OCI-LY7 (cell line): Measurements from ENCODE around the gene EPS8L3. TPM values are rescaled to one million over a fixed set of nuclear protein-coding genes. Genes with fewer than 3 reads are reported as not detected.

ENCODE experiments used
- BruUV-seq: library from RNA; stranded (reverse); fragments of 400-500 nt; replicated peaks from 2 replicates; lab custom pipeline; 2021; lab: Mats Ljungman, UMichigan
- CTCF ChIA-PET: fragments of 300-600 bp; sonication (Branson Sonifier 250); formaldehyde crosslinking; loops from one replicate; lab custom pipeline; 2022; ENCODE audit warnings: antibody characterized with exemption; ENCODE audit not compliant: unreplicated experiment; lab: Charles Lee
- POLR2A ChIA-PET: fragments of 300-600 bp; sonication (Branson Sonifier 250); formaldehyde crosslinking; loops from one replicate; lab custom pipeline; 2022; ENCODE audit warnings: antibody characterized with exemption; lab: Charles Lee
- DNase-seq: peaks from one replicate; pipeline ENCODE4 v3.0.0-alpha.2; 2015; ENCODE audit warnings: low spot score
- H2AFZ ChIP-seq: fragments of 200-600 bp; sonication (generic), shearing (Covaris generic); 2 replicates; pipeline ENCODE4 v1.6.1; 2014; ENCODE audit warnings: mild to moderate bottlenecking, antibody characterized with exemption, low read length, moderate library complexity
- H3K27ac ChIP-seq: fragments of 200-600 bp; sonication (generic); 2 replicates; pipeline ENCODE4 v1.5.1; 2014; ENCODE audit warnings: mixed run types, low read depth, mild to moderate bottlenecking, moderate library complexity, low read length, inconsistent platforms; ENCODE audit not compliant: poor library complexity, severe bottlenecking
- H3K36me3 ChIP-seq: fragments of 200-600 bp; sonication (generic); 2 replicates; pipeline ENCODE4 v1.6.1; 2014; ENCODE audit warnings: mild to moderate bottlenecking, antibody characterized with exemption, low read length, moderate library complexity, mixed read lengths; ENCODE audit not compliant: insufficient read depth
- H3K4me1 ChIP-seq: fragments of 200-600 bp; sonication (generic); 2 replicates; pipeline ENCODE4 v1.5.1; 2014; ENCODE audit warnings: mild to moderate bottlenecking, low read length; ENCODE audit not compliant: insufficient read depth, poor library complexity, severe bottlenecking
- H3K4me2 ChIP-seq: fragments of 200-600 bp; sonication (generic); 2 replicates; pipeline ENCODE4 v1.6.1; 2014; ENCODE audit warnings: mild to moderate bottlenecking, low read length
- H3K4me3 ChIP-seq: fragments of 200-600 bp; sonication (generic); 2 replicates; pipeline ENCODE4 v1.5.1; 2014; ENCODE audit warnings: mild to moderate bottlenecking, low read depth, low read length; ENCODE audit not compliant: poor library complexity, severe bottlenecking
- H3K79me2 ChIP-seq: fragments of 200-600 bp; sonication (generic); 2 replicates; pipeline ENCODE4 v1.6.1; 2016; ENCODE audit warnings: low read depth, mild to moderate bottlenecking, low read length, moderate library complexity, mixed read lengths; ENCODE audit not compliant: insufficient read depth
- H3K9me2 ChIP-seq: fragments of 200-600 bp; sonication (generic); 2 replicates; pipeline ENCODE4 v1.6.1; 2016; ENCODE audit warnings: mild to moderate bottlenecking, low read length, mixed read lengths; ENCODE audit not compliant: insufficient read depth
- H3K9me3 ChIP-seq: fragments of 200-600 bp; sonication (generic); 2 replicates; pipeline ENCODE4 v1.6.1; 2014; ENCODE audit warnings: mild to moderate bottlenecking, mixed run types, low read length, mixed read lengths
- H4K20me1 ChIP-seq: fragments of 200-600 bp; sonication (generic); 2 replicates; pipeline ENCODE4 v1.6.1; 2014; ENCODE audit warnings: mild to moderate bottlenecking, antibody characterized with exemption, low read length, moderate library complexity, mixed read lengths; ENCODE audit not compliant: insufficient read depth
- EZH2phosphoT487 ChIP-seq: fragments of 200-600 bp; sonication (generic); IDR thresholded peaks from 2 replicates; pipeline ENCODE4 v1.6.1; 2018; ENCODE audit warnings: low read depth, borderline replicate concordance, mild to moderate bottlenecking, mixed run types, antibody characterized with exemption, low read length, moderate library complexity, mixed read lengths
- intact Hi-C: fragments of 100-400 bp; cut with micrococcal nuclease; formaldehyde crosslinking; loops from one replicate; pipeline ENCODE4 v1.10.0; 2022; ENCODE audit not compliant: unreplicated experiment
- total RNA-seq, 2 experiments: library from RNA; depleted of rRNA in 1 of 2; stranded (reverse); fragments of >200 nt in 1 of 2; shearing (Covaris generic) in 1 of 2; gene quantifications; 2 replicates each; pipeline ENCODE4 v1.2.3, GENCODE V29; 2014 to 2022
- TF ChIP-seq, protein P1 (sequence below): fragments of 200-600 bp; sonication (generic); conservative IDR thresholded peaks from 2 replicates; pipeline ENCODE4 v1.5.1; 2014; ENCODE audit warnings: mild to moderate bottlenecking, antibody characterized with exemption, low read length, moderate library complexity, mixed read lengths

Gene EPS8L3
- total RNA-seq, 2 experiments from 2014 or later: not detected

DNA sequence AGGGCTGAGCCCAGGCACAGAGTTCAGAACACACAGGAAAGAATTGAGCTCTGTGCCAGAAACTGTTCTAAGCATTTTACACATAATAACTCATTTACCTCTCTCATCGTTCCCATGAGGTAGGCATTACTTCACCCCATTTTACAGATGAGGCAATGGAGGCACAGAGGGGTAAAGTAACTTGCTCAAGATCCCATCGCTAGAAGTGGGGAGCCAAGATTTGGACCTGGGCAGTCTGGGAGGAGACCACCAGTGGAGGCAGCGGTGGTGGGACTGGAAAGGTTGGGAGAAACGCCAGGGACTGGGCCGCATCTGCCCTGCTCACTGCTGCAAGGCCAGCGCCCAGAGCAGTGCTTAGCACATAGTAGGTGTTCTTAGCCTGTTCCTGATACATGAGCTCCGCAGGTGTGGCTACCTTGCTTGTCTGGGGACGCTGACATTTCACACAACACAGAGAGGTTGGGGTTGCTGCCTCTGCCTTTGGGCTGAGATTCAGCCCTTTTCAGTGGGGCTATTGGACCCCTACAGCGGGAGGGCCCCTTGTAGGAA lies 27.8 kb upstream of the EPS8L3 start:
- no peaks in the 10 kb centered on the region for H3K4me1 ChIP-seq
- BruUV-seq: no TSS peak
- no peak overlapping the region for H3K27ac ChIP-seq

DNA sequence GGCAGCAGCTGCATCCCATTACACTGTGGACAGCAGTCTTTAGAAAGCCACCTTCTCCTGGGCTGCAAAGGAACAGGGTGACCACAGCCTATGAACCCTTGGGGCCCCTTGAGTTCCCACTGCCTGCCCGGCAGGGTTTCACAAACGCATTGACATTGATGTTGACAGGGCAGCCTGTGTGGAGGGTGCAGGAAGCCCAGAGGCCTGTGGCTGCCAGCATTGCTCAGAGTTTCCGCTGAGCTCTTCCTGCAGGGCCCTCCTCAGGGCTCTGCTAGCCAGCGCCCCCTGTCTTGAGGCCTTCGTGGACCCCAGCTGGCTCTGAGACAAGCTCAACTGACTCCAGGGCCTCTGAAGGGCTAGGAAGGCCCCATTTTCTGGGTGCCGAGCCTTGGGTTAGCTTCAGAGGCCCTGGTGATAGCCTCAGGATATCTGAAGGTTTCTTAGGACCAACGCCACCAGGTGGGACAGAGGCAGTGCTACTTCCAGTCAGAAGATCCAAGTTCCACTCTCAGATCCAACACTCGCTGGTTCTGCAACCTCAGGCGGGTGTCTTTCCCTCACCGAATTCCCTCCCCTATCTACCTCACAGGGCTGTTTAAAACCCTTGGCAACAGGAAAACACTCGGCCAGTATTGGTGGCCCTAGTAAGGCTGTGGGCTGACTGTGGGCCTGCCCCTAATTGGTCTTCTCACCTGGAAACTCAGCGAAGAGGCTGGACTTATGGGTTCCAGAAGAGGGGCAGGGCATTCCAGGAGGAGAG lies 27.2 kb upstream of the EPS8L3 start:
- Histone ChIP-seq H2AFZ (no peak overlapping the region), H3K79me2 (no peaks in the 10 kb centered on the region), H3K36me3 (no peaks in the 10 kb centered on the region), H4K20me1 (no peaks in the 10 kb centered on the region), H3K4me2 (no peak overlapping the region), H3K4me3 (no peak overlapping the region), H3K4me1 (no peaks in the 10 kb centered on the region), H3K27ac (no peak overlapping the region), H3K9me3 (no peaks in the 10 kb centered on the region), H3K9me2 (no peaks in the 10 kb centered on the region)
- peak; percentile 71 for DNase-seq
- CTCF ChIA-PET: interaction anchor here (1.3 kb wide), 1 partner anchor 193 kb away, joined by 3 read pairs; no protein-coding TSS in a partner anchor
- BruUV-seq: no TSS peak
- intact Hi-C loops: no loop called here
- POLR2A ChIA-PET: interaction anchor here (0.6 to 0.7 kb wide), 2 partner anchors 20 to 214 kb away, joined by 3 to 6 read pairs; no protein-coding TSS in a partner anchor
- no peak for TF ChIP-seq EZH2phosphoT487
- TF ChIP-seq, protein P1, sequence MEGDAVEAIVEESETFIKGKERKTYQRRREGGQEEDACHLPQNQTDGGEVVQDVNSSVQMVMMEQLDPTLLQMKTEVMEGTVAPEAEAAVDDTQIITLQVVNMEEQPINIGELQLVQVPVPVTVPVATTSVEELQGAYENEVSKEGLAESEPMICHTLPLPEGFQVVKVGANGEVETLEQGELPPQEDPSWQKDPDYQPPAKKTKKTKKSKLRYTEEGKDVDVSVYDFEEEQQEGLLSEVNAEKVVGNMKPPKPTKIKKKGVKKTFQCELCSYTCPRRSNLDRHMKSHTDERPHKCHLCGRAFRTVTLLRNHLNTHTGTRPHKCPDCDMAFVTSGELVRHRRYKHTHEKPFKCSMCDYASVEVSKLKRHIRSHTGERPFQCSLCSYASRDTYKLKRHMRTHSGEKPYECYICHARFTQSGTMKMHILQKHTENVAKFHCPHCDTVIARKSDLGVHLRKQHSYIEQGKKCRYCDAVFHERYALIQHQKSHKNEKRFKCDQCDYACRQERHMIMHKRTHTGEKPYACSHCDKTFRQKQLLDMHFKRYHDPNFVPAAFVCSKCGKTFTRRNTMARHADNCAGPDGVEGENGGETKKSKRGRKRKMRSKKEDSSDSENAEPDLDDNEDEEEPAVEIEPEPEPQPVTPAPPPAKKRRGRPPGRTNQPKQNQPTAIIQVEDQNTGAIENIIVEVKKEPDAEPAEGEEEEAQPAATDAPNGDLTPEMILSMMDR: peak; percentile 57

More for the DNA sequence above, 27.8 kb upstream of the EPS8L3 start:
- H3K4me3 ChIP-seq: no peak overlapping the region
- TF ChIP-seq, protein P1: no peak
- TF ChIP-seq EZH2phosphoT487: no peak
- intact Hi-C loops: no loop called here
- H2AFZ ChIP-seq: no peak overlapping the region
- H4K20me1 ChIP-seq: no peaks in the 10 kb centered on the region
- H3K36me3 ChIP-seq: no peaks in the 10 kb centered on the region
- DNase-seq: no peak
- H3K9me3 ChIP-seq: no peaks in the 10 kb centered on the region
- no peaks in the 10 kb centered on the region for H3K79me2 ChIP-seq
- CTCF ChIA-PET: no interaction called here
- H3K9me2 ChIP-seq: no peaks in the 10 kb centered on the region
- POLR2A ChIA-PET: interaction anchor here (0.6 kb wide), 1 partner anchor 215 kb away, joined by 6 read pairs; no protein-coding TSS in a partner anchor
- no peak overlapping the region for H3K4me2 ChIP-seq
